ENCODE results near the gene CD52.

The CD52 gene

DNA sequence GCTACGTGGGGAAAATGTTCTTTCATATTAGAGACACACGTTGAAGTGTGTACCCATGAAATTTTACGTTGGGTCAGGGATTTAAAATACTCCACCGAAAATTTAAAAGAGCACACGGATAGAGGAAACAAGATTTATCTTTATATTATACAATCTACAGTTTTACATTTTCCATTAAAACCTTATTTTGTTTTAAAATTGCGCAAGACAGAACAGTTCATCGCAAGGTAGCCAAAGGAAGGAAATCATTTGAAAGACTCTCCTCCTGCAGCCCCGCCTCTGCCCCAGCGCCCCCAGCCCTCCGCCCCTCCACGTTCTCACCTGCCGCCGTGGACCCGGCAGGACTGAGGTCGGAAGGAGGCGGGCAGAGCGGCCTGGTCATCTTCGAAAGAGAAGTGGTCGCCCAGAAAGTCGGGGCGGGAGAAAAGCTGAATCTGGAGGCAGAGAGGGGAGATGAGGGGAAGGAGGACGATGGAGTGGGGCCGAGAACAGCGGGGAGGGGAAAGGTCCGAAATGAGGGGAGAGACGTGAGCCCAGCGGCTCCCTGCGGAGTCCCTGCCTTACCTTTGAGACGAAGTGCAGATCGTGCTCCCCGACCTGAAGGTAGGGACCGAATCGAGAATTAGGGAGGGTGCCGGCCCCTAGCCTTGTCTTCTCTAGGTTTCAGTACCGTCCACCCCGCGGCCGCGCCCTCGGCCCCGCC is 18.2 kb downstream of the CD52 start:
- DNase-seq, result no peak

- peak; percentile 49 to 76 (median 55) for DNase-seq
Observed at GRCh38 chr1:26336477-26337205, 18.9 kb downstream of the CD52 start.

GRCh38 chr1:26337206-26337535 is 19.4 kb downstream of the CD52 start:
- DNase-seq, result no peak

GRCh38 chr1:26337625-26338024 is 19.9 kb downstream of the CD52 start:
- DNase-seq, result no peak

- DNase-seq, result no peak
Observed at GRCh38 chr1:26338670-26339069, 20.9 kb downstream of the CD52 start.

- DNase-seq, result no peak
Observed at GRCh38 chr1:26340047-26340481, 22.3 kb downstream of the CD52 start.

DNA sequence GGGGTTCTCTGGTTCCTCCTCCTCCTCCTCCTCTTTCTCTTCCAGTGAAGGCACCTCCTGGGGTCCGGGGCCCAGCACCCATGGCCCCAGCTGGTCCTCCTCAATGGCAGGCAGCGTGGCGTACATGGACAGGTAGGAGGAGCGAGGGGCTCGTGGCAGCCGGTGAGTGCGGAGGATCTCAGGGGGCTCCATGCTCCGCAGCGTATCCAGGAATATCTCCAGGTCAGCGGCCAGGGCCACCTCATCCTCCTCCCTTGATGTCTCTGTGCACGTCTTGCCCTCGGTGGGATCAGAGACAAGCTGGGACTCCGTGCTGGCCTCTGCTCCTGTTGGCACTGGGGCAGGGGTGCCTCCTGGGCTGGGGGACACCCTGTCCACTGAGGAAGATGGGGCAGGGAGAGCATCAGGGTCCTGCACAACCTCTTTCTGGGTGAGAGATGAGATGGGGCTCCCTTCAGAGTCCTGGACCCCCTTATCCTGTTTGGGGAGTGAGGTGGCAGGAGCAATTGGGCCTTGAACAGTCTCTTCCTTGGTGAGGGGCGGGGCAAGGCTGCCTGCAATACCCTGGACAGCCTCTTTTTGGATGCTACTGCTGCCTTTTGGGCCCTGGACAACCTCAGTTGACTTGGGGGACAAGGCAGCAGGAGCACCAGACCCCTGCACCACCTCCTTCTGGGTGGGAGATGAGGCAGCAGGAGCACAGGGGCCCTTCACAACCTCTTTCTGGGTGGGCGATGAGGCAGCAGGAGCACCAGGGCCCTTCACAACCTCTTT is 26.6 kb downstream of the CD52 start:
- DNase-seq, result no peak

DNA sequence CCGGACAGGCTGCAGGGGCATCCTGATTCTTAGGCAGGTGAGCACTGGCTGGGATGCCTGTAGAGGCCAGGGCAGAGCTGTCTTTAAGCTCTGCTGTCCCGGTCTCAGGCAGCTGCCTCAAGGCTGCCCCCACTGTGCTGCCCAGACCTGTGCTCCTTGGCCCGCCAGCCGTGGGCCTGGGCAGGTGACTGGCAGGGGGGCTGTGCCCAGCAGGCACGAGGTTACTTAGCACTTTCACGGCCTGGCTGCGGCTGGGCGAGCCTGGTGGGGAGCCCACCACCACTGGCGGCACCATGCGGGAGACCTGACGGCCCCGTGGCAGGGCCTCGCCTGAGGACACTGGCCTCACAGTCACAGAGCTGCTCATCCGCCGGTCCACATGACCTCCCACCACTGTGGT is 28.0 kb downstream of the CD52 start:
- DNase-seq, result no peak

DNA sequence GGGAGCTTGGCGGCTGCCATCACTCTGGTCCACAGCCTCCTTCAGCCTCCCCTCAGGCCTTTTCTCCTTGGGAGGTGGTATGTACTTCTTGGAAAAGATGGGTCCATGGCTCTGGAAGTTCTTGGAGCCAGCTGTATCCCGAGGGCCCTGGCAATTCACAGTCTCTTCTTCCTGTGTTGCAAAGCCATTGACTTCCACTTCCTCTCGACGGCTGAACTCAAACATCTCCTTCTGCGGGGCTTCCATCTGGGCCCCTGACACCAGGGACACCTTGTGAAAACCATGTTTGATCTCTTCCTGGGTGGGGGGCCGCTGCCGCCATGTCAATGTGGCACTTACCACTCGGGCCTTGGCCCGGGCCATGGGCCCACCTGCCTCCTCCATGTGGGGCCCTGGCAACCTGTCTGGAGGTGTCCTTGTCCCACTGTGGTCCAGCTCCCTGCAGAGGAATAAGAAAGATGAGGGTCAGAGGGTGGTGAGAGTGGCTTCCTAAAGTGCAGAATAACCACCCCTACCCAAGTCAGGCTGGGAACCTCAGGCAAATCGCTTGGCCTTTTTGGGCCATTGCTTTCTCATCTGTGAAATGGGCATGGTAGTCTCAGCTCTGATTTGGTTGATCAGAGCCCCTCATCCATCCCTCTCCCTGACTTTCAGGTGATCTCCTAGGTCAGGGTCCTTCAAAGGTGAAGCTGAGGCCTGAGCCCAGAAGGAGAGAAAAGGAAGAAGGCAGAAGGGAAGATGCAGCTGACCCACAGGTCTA is 28.7 kb downstream of the CD52 start:
- peak in 1 of 3 donors; percentile 20 for DNase-seq

DNA sequence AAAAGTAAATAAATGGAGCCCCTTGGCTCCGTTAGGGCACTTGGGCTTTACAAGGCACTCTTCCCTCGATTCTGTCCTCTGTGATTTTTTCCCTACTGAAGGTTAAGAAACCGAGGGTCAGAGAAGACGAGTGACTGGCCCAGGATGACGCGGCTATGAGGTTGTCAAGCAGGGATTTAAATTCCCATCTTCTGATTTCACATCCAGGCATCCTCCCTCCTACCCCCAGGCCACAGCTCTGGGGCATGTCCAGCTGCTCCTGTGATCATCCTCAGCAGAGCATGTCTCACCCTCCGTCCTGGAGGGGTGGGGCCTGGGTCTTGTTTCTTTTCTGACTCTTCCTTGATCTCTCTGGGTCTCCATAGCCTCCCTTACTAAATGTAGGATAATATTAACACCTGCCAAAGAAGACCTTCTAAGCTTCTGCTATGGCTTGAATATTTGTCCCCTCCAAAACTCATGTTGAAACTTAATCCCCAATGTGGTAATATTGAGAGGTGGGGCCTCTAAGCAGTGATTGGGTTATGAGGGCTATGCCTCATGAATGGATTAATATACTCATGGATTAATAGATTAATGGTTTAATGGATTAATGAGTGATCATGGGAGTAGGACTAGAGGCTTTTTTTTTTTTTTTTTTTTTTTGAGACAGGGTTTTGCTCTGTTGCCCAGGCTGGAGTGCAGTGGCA is 31.6 kb downstream of the CD52 start:
- no peak for DNase-seq

DNA sequence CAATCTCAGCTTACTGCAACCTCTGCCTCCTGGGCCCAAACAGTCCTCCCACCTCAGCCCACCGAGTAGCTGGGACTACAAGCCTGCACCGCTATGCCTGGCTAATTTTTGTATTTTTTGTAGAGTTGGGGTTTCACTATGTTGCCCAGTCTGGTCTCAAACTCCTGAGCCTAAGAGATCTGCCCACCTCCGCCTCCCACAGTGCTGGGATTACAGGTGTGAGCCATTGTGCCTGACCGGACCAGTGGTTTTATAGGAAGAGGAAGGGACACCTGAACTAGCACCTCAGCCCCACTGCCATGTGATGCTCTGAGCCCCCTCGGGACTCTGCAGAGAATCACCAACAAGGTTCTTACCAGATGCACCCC is 32.1 kb downstream of the CD52 start:
- DNase-seq, result no peak

GRCh38 chr1:26350343-26350700 is 32.6 kb downstream of the CD52 start:
- DNase-seq, result no peak

GRCh38 chr1:26350701-26351589 is 33.2 kb downstream of the CD52 start:
- DNase-seq, result no peak

GRCh38 chr1:26351590-26352337 is 34.0 kb downstream of the CD52 start:
- DNase-seq, result no peak

DNA sequence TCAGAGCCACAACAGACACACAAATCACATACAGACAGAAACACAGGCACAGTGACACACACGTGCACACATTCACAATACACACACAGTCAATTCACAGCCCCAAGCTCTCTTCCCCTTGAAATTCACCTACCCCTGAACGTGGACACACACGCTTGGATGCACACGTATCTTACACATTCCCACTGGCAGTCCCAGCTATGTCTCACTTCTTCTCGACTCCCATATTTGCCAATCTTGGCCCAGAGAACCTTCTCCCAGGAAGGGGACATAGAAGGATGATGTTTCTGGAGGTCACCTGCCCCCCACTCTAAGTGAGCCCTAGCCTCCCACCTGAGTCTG is 34.6 kb downstream of the CD52 start:
- DNase-seq, result no peak

GRCh38 chr1:26353210-26353859 is 35.6 kb downstream of the CD52 start:
- no peak for DNase-seq

- no peak for DNase-seq
Observed at GRCh38 chr1:26353976-26354820, 36.4 kb downstream of the CD52 start, which contains the start of gene CRYBG2. TSS of gene CRYBG2 (minus strand) at chr1:26354130. CDS start at chr1:26346657, 7,473 bp downstream.

GRCh38 chr1:26354972-26355371 is 37.2 kb downstream of the CD52 start:
- no peak for DNase-seq

DNA sequence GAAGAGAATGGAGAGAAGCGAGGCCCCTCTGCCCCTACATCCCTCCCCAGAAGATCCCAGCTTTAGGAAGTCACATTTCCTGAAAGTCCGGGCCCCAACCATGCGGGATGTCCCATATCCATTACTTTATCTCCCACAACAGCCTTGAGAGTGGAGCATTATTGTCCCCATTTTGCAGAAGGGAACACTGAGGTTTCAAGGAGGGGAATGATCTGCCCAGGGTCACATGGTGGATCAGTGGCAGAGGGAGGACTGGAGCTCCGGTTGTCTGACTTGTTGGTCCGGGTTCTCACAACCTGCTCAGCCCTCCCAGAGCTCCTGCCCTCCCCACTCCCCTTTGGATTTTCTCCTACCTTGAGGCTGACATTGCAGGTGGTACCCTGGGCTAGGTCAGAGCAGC is 38.3 kb downstream of the CD52 start:
- no peak for DNase-seq

Measured in suppressor macrophage treated with lipopolysaccharide for 1 hour (primary cell).